Memory B cell (primary cell): ENCODE results near the gene CAMK2D.

Source experiments
- ATAC-seq: fragments of 150-1000 bp; cut with Tn5 transposase; 2 replicates; pipeline ENCODE4 v1.10.0; 2021; ENCODE audit warnings: low read depth, mild to moderate bottlenecking, moderate library complexity
- DNase-seq, 2 donors: peaks; one replicate each; pipeline ENCODE4 v3.0.0; 2022; ENCODE audit warnings: low spot score in 2 of 2
- H3K27ac Mint-ChIP-seq: one replicate; pipeline ENCODE4 v1.8.0; 2022; ENCODE audit warnings: mild to moderate bottlenecking, moderate library complexity, mixed read lengths
- H3K27me3 Mint-ChIP-seq: one replicate; pipeline ENCODE4 v1.8.0; 2022; ENCODE audit warnings: mixed read lengths
- H3K36me3 Mint-ChIP-seq: one replicate; pipeline ENCODE4 v1.8.0; 2022; ENCODE audit warnings: mild to moderate bottlenecking, mixed read lengths
- H3K4me1 Mint-ChIP-seq: one replicate; pipeline ENCODE4 v1.8.0; 2022; ENCODE audit warnings: mixed read lengths
- H3K4me3 Mint-ChIP-seq: one replicate; pipeline ENCODE4 v1.8.0; 2022; ENCODE audit warnings: mild to moderate bottlenecking, moderate library complexity, mixed read lengths
- H3K9me3 Mint-ChIP-seq: one replicate; pipeline ENCODE4 v1.8.0; 2022; ENCODE audit warnings: mixed read lengths

The CAMK2D gene

GRCh38 chr4:113409181-113409580 lies 352.4 kb downstream of the CAMK2D start:
- Mint-ChIP-seq H3K36me3 (no peaks in the 10 kb centered on the region), H3K4me1 (no peaks in the 10 kb centered on the region), H3K4me3 (no peak overlapping the region), H3K27ac (no peak overlapping the region), H3K27me3 (peaks cover 8% of the 10 kb centered on the region), H3K9me3 (no peaks in the 10 kb centered on the region)
- DNase-seq (no peak), ATAC-seq (no peak)

GRCh38 chr4:113407409-113407808 lies 354.1 kb downstream of the CAMK2D start:
- H3K4me1 Mint-ChIP-seq, result no peaks in the 10 kb centered on the region
- no peaks in the 10 kb centered on the region for H3K9me3 Mint-ChIP-seq
- ATAC-seq (no peak), DNase-seq (no peak)
- H3K27ac Mint-ChIP-seq, result no peak overlapping the region
- peaks cover 6% of the 10 kb centered on the region for H3K27me3 Mint-ChIP-seq
- H3K36me3 Mint-ChIP-seq, result no peaks in the 10 kb centered on the region
- no peak overlapping the region for H3K4me3 Mint-ChIP-seq

- H3K4me3 Mint-ChIP-seq, result no peak overlapping the region
- DNase-seq, result no peak
- no peaks in the 10 kb centered on the region for H3K36me3 Mint-ChIP-seq
- H3K27me3 Mint-ChIP-seq, result peaks cover 6% of the 10 kb centered on the region
- H3K4me1 Mint-ChIP-seq, result no peaks in the 10 kb centered on the region
- no peak for ATAC-seq
- no peak overlapping the region for H3K27ac Mint-ChIP-seq
- no peaks in the 10 kb centered on the region for H3K9me3 Mint-ChIP-seq
Measured at GRCh38 chr4:113406723-113407016, 354.9 kb downstream of the CAMK2D start.

- no peak overlapping the region for H3K4me3 Mint-ChIP-seq
- H3K36me3 Mint-ChIP-seq, result no peaks in the 10 kb centered on the region
- peaks cover 2% of the 10 kb centered on the region for H3K27me3 Mint-ChIP-seq
- DNase-seq, result no peak
- ATAC-seq, result no peak
- no peak overlapping the region for H3K27ac Mint-ChIP-seq
- no peaks in the 10 kb centered on the region for H3K9me3 Mint-ChIP-seq
- H3K4me1 Mint-ChIP-seq, result no peaks in the 10 kb centered on the region
Measured at GRCh38 chr4:113405874-113406722, 355.4 kb downstream of the CAMK2D start.

GRCh38 chr4:113404841-113405240 lies 356.7 kb downstream of the CAMK2D start:
- DNase-seq, result no peak
- Mint-ChIP-seq H3K4me3 (no peak overlapping the region), H3K27me3 (peaks cover 2% of the 10 kb centered on the region), H3K36me3 (no peaks in the 10 kb centered on the region), H3K9me3 (no peaks in the 10 kb centered on the region), H3K4me1 (no peaks in the 10 kb centered on the region), H3K27ac (no peak overlapping the region)
- no peak for ATAC-seq

GRCh38 chr4:113404167-113404571 lies 357.4 kb downstream of the CAMK2D start:
- no peak for DNase-seq
- Mint-ChIP-seq H3K27ac (no peak overlapping the region), H3K4me3 (no peak overlapping the region)

More at GRCh38 chr4:113404167-113404571, 357.4 kb downstream of the CAMK2D start:
- peaks cover under 1% of the 10 kb centered on the region for H3K27me3 Mint-ChIP-seq
- H3K36me3 Mint-ChIP-seq, result no peaks in the 10 kb centered on the region
- H3K4me1 Mint-ChIP-seq, result no peaks in the 10 kb centered on the region
- no peak for ATAC-seq
- H3K9me3 Mint-ChIP-seq, result no peaks in the 10 kb centered on the region
